HG02943 (cell line): Measurements from ENCODE around the gene PLEKHG7.
"Not testable (repeated sequence)": the region's sequence is repeated elsewhere in the genome, so short reads cannot be mapped to it uniquely, and the experiment has no call there.

Experiments
- ATAC-seq: cut with Tn5 transposase; IDR thresholded peaks from one replicate; pipeline ENCODE4 v1.9.1; 2021; ENCODE audit warnings: mild to moderate bottlenecking, low read depth, moderate library complexity; ENCODE audit not compliant: unreplicated experiment

The PLEKHG7 gene

GRCh38 chr12:92743026-92743425 lies 40.2 kb downstream of the PLEKHG7 start:
- ATAC-seq: no peak

GRCh38 chr12:92745856-92746550 lies 43.2 kb downstream of the PLEKHG7 start:
- ATAC-seq: no peak

DNA sequence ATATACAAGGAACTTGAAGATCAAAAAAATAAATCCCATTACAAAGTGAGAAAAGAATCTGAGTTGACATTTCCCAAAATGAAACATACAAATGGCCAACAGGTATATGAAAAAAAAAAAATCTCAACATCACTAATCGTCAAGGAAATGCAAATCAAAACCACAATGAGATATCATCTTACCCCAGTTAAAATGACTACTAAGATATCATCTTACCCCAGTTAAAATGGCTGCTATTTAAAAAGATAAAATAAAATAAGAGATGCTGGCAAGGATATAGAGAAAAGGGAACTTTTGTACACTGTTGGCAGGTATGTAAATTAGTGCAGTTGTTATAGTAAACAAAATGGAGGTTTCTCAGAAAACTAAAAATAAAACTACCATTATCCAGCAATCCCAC lies 44.4 kb downstream of the PLEKHG7 start:
- no peak for ATAC-seq

DNA sequence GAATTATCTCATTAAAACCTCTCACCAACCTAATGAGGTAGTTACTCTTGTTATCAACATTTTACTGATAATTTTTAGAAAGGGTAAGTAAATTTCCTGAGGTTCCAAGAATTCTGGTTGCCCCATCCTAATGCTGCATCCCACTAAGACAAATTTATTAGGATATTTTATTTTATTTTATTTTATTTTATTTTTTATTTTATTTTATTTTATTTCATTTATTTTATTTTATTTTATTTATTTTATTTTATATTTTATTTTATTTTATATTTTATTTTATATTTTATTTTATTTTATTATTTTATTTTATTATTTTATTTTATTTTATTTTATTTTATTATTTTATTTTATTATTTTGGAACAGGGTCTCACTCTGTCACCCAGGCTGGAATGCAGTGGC lies 46.9 kb downstream of the PLEKHG7 start:
- not testable (repeated sequence) for ATAC-seq

DNA sequence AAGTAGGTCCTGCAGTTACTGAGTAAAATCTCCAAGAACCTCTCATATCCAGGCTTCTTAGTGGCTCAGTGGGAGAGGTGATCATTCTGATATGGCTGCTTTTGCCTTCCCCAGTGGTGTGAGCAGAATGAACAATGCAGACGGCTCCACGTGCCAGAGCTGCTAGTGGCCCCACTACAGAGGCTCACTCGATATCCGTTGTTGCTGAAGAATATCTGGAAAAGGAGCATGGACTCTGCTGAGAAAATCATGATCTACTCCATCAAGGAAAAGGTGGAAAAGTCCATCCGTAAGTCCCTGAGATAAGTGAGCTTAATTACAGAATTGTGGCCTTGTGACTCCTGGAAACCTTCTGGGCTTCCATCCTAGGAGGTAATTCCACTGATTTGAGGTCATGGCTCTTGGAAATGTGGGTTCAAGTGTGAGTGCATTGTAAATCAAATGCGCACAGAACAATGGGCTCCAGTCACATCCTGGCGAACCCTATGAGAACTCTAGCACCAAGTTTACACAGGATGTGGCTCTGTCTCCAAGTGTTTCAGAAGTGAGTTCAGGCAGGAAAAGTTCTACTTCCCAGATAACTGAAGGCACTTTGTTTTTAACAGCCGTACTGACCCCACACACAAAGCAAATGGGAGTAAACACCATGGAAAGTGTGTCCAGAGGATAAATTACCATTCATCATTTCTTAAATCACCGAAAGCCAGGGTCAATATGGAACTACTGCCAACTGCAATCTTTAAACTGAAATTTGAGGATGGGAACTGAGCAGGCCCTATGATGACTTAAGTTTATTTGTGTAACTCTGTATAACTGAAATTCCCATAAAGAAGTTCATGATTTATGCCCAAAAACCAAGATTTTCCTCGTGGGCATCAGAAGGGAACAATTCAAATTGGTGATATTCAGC lies 51.4 kb downstream of the PLEKHG7 start:
- no peak for ATAC-seq

GRCh38 chr12:92756898-92757596 lies 54.3 kb downstream of the PLEKHG7 start:
- no peak for ATAC-seq

- no peak for ATAC-seq
Observed at GRCh38 chr12:92757597-92758121, 54.9 kb downstream of the PLEKHG7 start.

GRCh38 chr12:92759634-92760268 lies 57.0 kb downstream of the PLEKHG7 start:
- ATAC-seq: no peak

- ATAC-seq: no peak
Observed at GRCh38 chr12:92762773-92763172, 60.0 kb downstream of the PLEKHG7 start.

GRCh38 chr12:92764831-92765230 lies 62.0 kb downstream of the PLEKHG7 start:
- ATAC-seq: no peak

DNA sequence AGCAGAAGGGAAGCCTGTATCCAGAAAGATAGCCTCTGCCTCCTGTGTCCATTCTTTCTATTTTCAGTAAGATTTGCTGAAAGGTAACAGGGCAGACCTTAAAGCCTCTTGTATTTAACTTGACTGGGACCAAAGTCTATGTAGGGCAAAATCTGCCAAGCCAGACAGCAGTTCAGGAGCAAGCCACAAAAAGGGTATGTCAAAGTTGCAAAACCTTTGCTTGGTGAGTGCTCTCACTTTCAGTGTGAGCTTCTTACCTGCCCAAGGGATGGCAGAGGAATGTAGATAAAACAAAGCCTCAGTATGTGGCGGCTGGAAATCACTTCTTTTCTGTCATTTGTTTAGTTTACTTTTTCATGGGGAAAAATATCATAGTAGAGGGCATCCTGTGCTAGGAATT lies 63.1 kb downstream of the PLEKHG7 start:
- ATAC-seq: no peak

- peak; percentile 73 for ATAC-seq
Observed at GRCh38 chr12:92769124-92769901, 66.5 kb downstream of the PLEKHG7 start.

DNA sequence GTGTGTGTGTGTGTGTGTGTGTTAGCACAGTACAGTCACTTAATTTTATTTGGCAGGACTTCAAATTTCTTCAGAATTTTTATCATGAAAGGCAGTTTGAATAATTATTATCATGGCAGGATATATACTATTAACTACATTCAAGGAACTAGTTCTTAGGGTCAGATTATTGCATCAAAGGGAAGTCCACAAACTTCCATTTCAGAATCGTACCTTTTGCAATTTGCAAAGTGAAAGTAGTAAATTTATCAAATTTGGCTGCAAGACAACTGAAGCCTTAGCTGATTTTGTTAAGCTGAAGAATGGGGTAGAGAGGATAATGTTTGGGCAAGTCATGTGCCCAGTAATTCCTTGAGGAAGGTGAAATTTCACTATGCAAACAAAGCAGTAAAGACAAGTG lies 68.2 kb downstream of the PLEKHG7 start:
- ATAC-seq: no peak

DNA sequence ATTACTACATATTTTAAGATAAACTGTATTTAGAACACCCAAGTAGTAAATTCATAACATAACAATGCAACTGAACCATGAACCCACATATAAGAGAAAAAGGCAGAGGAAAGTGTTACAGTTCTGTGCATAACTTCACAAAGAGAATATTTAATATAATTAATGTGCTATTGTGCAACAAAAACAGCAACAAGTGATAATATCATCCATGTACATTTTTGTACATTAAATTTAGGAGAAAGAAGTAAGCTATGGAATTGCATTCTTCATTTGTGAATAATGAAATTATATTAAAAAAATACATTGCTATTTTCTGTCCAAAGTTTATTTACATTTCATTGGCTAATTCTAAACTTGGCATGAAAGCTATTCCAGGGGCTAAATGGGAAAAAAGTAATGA lies 72.6 kb downstream of the PLEKHG7 start:
- no peak for ATAC-seq

- ATAC-seq: no peak
Observed at GRCh38 chr12:92778525-92778924, 75.7 kb downstream of the PLEKHG7 start.

- ATAC-seq: no peak
Observed at GRCh38 chr12:92779902-92780301, 77.1 kb downstream of the PLEKHG7 start.

DNA sequence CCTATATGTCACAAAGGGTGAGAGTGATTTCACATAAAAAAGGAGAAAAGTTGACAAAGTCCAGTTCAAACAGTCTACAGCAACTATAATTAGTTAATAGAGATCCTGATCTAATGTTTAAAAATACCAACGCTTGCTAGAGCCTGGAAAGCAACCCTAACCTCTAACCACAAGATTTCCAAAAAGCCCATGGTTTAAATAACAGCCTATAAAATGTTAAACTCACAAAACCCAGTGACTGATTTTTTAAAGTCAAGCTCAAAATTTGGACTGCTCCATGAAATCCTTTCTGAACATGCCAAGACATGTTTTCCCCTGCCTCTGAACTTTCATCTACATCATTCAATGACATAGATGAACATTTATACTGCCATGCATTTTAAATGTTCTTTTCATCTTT lies 81.6 kb downstream of the PLEKHG7 start:
- no peak for ATAC-seq

DNA sequence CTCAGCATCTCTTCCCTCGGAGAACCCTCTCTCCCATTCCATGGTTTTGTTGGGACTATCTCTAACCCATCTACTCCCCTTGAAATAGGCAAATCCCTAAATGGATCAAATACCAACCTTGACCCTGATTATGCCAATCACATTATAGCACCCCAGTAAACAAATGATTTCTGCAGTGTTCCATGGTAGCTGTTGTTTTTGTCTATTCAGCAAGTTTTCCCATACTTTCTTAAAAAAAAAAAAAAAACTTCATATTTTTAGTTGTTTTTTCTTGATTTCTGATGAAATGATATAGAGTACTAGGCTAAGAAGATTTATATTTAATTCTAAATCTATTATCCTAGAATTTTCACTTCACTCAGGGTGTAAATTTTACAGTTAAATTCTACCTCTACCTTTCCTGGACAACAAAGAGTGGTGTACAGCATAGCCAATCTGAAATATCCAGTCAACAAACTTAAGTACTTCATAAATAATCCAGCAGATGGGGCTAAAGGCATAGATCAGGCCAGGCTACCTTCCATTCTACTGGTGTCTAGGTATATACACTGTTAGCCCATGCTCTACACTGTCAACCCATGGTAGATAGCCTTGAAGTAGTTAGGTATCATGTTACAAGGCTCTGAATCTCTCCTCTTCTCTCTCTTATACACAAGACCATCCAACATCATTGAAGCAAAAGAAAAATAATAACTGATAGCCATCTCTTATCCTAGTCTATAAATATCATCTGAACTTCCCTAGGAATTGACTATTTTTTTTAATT lies 82.2 kb downstream of the PLEKHG7 start:
- peak; percentile 97 for ATAC-seq

DNA sequence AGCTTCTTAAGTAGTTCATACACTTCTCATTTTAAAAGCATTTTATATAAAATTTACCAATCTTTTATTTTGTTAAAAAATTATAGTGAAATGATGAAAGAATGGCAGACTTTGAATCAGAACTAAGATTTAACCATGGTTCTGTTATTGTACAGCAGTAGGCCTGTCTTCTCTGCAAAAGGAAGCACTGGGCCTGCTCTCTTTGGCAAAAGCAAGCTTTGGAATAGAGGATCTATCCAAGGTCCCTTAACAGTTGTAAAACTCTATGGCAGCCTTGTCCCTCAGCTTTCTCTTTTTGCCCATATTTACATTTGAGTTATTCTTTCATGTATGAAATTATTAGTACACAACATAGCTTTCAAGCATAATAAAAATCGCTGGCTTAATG lies 82.8 kb downstream of the PLEKHG7 start:
- no peak for ATAC-seq
